ENCODE measurements around the gene PRDM2. TPM values are rescaled to one million over a fixed set of nuclear protein-coding genes. Genes with fewer than 3 reads are reported as not detected.

The PRDM2 gene
- total RNA-seq, 1 donor: 12.7 TPM

DNA sequence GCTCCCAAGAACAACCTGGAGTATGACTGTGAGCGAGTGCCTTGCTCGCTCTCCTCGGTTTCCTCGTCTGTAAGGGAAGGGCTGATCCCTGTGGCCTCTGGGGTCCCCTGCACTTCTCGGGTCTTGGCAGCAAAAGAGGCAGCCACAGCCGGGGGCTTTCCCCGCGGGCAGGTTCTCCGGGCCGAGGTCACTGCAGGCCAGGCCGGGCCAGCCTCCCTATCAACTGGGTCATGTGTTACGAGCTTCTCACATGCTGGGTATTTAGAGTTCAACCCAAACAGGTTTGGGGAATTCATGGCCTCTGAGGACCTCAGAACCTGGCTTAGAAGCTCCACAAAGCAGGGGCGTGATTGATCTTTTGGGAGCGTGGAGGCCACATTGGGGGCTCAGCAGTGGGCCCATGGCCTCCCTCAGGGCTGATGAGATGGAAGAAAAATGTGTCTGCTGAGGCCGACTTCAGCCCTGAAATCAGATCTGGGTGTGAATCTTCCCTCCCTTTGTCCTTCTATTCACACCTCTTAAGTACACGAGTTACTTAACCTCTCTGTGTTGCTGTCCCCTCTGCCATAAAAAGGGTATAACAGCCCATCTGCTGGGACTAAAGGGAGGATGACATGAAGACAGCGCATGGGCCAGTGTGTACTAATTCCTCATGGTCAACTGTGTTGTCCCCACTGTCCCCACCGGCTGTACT, 103.7 kb downstream of the PRDM2 start:
- H3K36me3 ChIP-seq (ENCODE audit: insufficient read depth, low read length): no peaks in the 10 kb centered on the region
- no peak overlapping the region for H2AFZ ChIP-seq (ENCODE audit: low read length)
- H3K4me3 ChIP-seq (ENCODE audit: insufficient read depth, low read length): no peak overlapping the region
- H4K20me1 ChIP-seq (ENCODE audit: insufficient read depth, low read length): peaks cover 8% of the 10 kb centered on the region
- H3K27me3 ChIP-seq (ENCODE audit: insufficient read depth, low read length): no peaks in the 10 kb centered on the region
- no peaks in the 10 kb centered on the region for H3K9me3 ChIP-seq (ENCODE audit: low read depth, low read length)
- DNase-seq (ENCODE audit: insufficient read length, low spot score, missing footprints): no peak
- H3K4me1 ChIP-seq (ENCODE audit: insufficient read depth, low read length): peaks cover under 1% of the 10 kb centered on the region
- no peak overlapping the region for H3K27ac ChIP-seq (ENCODE audit: low read depth, low read length)
- no peaks in the 10 kb centered on the region for H3K79me2 ChIP-seq (ENCODE audit: insufficient read depth, low read length)
- TF ChIP-seq, protein P1, sequence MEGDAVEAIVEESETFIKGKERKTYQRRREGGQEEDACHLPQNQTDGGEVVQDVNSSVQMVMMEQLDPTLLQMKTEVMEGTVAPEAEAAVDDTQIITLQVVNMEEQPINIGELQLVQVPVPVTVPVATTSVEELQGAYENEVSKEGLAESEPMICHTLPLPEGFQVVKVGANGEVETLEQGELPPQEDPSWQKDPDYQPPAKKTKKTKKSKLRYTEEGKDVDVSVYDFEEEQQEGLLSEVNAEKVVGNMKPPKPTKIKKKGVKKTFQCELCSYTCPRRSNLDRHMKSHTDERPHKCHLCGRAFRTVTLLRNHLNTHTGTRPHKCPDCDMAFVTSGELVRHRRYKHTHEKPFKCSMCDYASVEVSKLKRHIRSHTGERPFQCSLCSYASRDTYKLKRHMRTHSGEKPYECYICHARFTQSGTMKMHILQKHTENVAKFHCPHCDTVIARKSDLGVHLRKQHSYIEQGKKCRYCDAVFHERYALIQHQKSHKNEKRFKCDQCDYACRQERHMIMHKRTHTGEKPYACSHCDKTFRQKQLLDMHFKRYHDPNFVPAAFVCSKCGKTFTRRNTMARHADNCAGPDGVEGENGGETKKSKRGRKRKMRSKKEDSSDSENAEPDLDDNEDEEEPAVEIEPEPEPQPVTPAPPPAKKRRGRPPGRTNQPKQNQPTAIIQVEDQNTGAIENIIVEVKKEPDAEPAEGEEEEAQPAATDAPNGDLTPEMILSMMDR (IDR thresholded peaks at IDR 0.05; ENCODE audit: extremely low read depth, low read depth, low read length): no peak
- no peak overlapping the region for H3K4me2 ChIP-seq (ENCODE audit: insufficient read depth, low read length)

DNA sequence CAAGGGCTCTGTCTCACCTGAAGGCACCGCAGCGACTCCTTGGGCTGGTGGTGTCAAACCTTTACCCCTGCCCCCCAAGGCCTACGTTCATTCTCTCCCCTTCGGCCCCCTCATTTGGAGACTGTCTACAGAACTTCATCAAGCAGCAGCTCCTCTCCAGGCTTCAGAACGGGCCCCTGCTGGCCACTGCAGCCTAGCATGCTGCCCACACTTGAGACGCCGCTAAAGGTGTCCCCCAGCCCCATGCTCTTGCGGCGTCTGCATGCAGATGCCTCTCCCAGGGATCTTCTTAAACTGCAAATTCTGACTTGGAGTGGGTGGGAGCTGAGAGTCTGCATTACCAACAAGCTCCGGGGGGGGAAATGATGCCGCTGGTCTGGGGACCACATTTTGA, 104.2 kb downstream of the PRDM2 start:
- H3K27me3 ChIP-seq (ENCODE audit: insufficient read depth, low read length): no peaks in the 10 kb centered on the region
- H3K4me2 ChIP-seq (ENCODE audit: insufficient read depth, low read length): no peak overlapping the region
- H2AFZ ChIP-seq (ENCODE audit: low read length): no peak overlapping the region
- no peaks in the 10 kb centered on the region for H3K79me2 ChIP-seq (ENCODE audit: insufficient read depth, low read length)
- no peak for DNase-seq (ENCODE audit: insufficient read length, low spot score, missing footprints)
- H3K4me1 ChIP-seq (ENCODE audit: insufficient read depth, low read length): no peaks in the 10 kb centered on the region
- H3K4me3 ChIP-seq (ENCODE audit: insufficient read depth, low read length): no peak overlapping the region
- H3K36me3 ChIP-seq (ENCODE audit: insufficient read depth, low read length): no peaks in the 10 kb centered on the region
- TF ChIP-seq, protein P1 (IDR thresholded peaks at IDR 0.05; ENCODE audit: extremely low read depth, low read depth, low read length): no peak
- no peak overlapping the region for H3K27ac ChIP-seq (ENCODE audit: low read depth, low read length)
- peaks cover 13% of the 10 kb centered on the region for H4K20me1 ChIP-seq (ENCODE audit: insufficient read depth, low read length)
- H3K9me3 ChIP-seq (ENCODE audit: low read depth, low read length): no peaks in the 10 kb centered on the region

DNA sequence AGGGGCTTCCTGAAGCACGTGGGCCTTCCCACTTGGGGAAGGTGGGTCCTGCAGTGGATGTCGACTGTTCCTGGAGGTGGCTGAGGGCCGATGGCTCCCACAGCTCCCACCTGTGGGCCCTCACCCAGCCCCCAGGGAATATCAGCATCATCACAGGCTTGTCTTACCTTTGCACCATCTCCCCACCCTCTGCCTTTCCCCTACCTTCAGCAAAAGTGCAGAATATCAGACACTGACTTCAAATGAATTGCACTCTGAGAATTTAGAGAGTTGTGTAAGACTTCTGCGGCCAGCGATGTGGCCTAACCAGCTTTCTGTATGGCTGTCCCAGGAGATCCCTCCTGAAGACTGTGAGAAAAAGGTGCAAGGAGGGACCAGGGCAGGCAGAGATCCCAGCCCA, 105.4 kb downstream of the PRDM2 start:
- H3K9me3 ChIP-seq (ENCODE audit: low read depth, low read length): no peaks in the 10 kb centered on the region
- peaks cover 13% of the 10 kb centered on the region for H4K20me1 ChIP-seq (ENCODE audit: insufficient read depth, low read length)
- no peak overlapping the region for H3K27ac ChIP-seq (ENCODE audit: low read depth, low read length)
- no peaks in the 10 kb centered on the region for H3K36me3 ChIP-seq (ENCODE audit: insufficient read depth, low read length)
- H3K27me3 ChIP-seq (ENCODE audit: insufficient read depth, low read length): no peaks in the 10 kb centered on the region
- no peak overlapping the region for H3K4me2 ChIP-seq (ENCODE audit: insufficient read depth, low read length)
- no peak overlapping the region for H2AFZ ChIP-seq (ENCODE audit: low read length)
- TF ChIP-seq, protein P1 (IDR thresholded peaks at IDR 0.05; ENCODE audit: extremely low read depth, low read depth, low read length): no peak
- no peak for DNase-seq (ENCODE audit: insufficient read length, low spot score, missing footprints)
- H3K4me1 ChIP-seq (ENCODE audit: insufficient read depth, low read length): no peaks in the 10 kb centered on the region
- H3K4me3 ChIP-seq (ENCODE audit: insufficient read depth, low read length): no peak overlapping the region
- H3K79me2 ChIP-seq (ENCODE audit: insufficient read depth, low read length): no peaks in the 10 kb centered on the region

DNA sequence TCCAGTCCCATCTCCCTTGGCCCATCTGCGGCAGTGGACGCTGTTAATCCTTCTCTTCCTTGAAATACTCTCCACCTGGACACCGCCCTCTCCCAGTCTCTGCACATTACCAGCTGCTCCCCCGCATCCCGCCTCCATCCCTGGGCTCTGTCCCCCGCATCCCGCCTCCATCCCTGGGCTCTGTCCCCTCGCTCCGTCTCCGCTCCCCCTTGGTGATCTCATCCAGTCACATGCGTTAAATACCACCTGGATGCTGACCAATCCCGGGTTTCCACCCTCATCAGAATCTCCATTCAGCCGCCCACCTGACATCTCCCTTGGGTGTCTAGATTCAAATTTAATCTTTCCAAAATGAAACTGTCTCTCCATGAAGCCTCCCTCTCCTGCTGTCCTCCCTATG, 106.1 kb downstream of the PRDM2 start:
- Histone ChIP-seq H2AFZ (ENCODE audit: low read length) (no peak overlapping the region), H3K79me2 (ENCODE audit: insufficient read depth, low read length) (no peaks in the 10 kb centered on the region), H4K20me1 (ENCODE audit: insufficient read depth, low read length) (peaks cover 13% of the 10 kb centered on the region)

More for the DNA sequence above, 106.1 kb downstream of the PRDM2 start:
- Histone ChIP-seq H3K4me3 (ENCODE audit: insufficient read depth, low read length) (no peak overlapping the region), H3K27me3 (ENCODE audit: insufficient read depth, low read length) (no peaks in the 10 kb centered on the region), H3K36me3 (ENCODE audit: insufficient read depth, low read length) (no peaks in the 10 kb centered on the region), H3K4me2 (ENCODE audit: insufficient read depth, low read length) (no peak overlapping the region), H3K4me1 (ENCODE audit: insufficient read depth, low read length) (no peaks in the 10 kb centered on the region), H3K9me3 (ENCODE audit: low read depth, low read length) (no peaks in the 10 kb centered on the region), H3K27ac (ENCODE audit: low read depth, low read length) (no peak overlapping the region)
- TF ChIP-seq, protein P1 (IDR thresholded peaks at IDR 0.05; ENCODE audit: extremely low read depth, low read depth, low read length): no peak
- DNase-seq (ENCODE audit: insufficient read length, low spot score, missing footprints): no peak

All from osteoblast (primary cell).